Neuron (in vitro differentiated cells): ENCODE results near the gene ISM2.

Experiments used
- H2AFZ ChIP-seq: one replicate; pipeline ENCODE4 v1.6.1; 2013; ENCODE audit warnings: low read depth, mild to moderate bottlenecking, inconsistent platforms, low read length, moderate library complexity
- H3K27me3 ChIP-seq: one replicate; pipeline ENCODE4 v1.6.1; 2013; ENCODE audit warnings: low read length; ENCODE audit not compliant: insufficient read depth
- H3K36me3 ChIP-seq: one replicate; pipeline ENCODE4 v1.6.1; 2013; ENCODE audit warnings: low read length; ENCODE audit not compliant: insufficient read depth
- H3K4me1 ChIP-seq: one replicate; pipeline ENCODE4 v1.6.1; 2013; ENCODE audit warnings: low read length; ENCODE audit not compliant: insufficient read depth
- H3K4me3 ChIP-seq: 2 replicates; pipeline ENCODE4 v1.5.1; 2013; ENCODE audit warnings: mild to moderate bottlenecking, low read length, moderate library complexity
- H3K9me3 ChIP-seq: one replicate; pipeline ENCODE4 v1.6.1; 2013; ENCODE audit warnings: low read length

ISM2 gene

GRCh38 chr14:77498984-77499527 is 440 bp upstream of the ISM2 start:
- peaks cover 9% of the 10 kb centered on the region for H3K4me1 ChIP-seq
- H2AFZ ChIP-seq = peak overlapping the region; percentile 96
- H3K9me3 ChIP-seq = no peaks in the 10 kb centered on the region
- H3K27me3 ChIP-seq = peaks cover 31% of the 10 kb centered on the region
- H3K36me3 ChIP-seq = no peaks in the 10 kb centered on the region
- peak overlapping the region; percentile 47 for H3K4me3 ChIP-seq

GRCh38 chr14:77495334-77495733 is 3.3 kb downstream of the ISM2 start:
- peaks cover 9% of the 10 kb centered on the region for H3K4me1 ChIP-seq
- H3K36me3 ChIP-seq = no peaks in the 10 kb centered on the region
- H3K4me3 ChIP-seq = no peak overlapping the region
- H2AFZ ChIP-seq = no peak overlapping the region
- H3K9me3 ChIP-seq = no peaks in the 10 kb centered on the region
- peaks cover 27% of the 10 kb centered on the region for H3K27me3 ChIP-seq

GRCh38 chr14:77491056-77491455 is 7.6 kb downstream of the ISM2 start:
- Histone ChIP-seq H3K4me1 (no peaks in the 10 kb centered on the region), H3K9me3 (no peaks in the 10 kb centered on the region), H3K4me3 (no peak overlapping the region), H3K27me3 (peaks cover 7% of the 10 kb centered on the region), H3K36me3 (no peaks in the 10 kb centered on the region), H2AFZ (no peak overlapping the region)

GRCh38 chr14:77490347-77490986 is 8.1 kb downstream of the ISM2 start:
- Histone ChIP-seq H3K27me3 (peaks cover 7% of the 10 kb centered on the region), H3K4me3 (no peak overlapping the region), H3K4me1 (no peaks in the 10 kb centered on the region), H2AFZ (no peak overlapping the region), H3K9me3 (no peaks in the 10 kb centered on the region), H3K36me3 (no peaks in the 10 kb centered on the region)

- Histone ChIP-seq H3K27me3 (peaks cover 7% of the 10 kb centered on the region), H3K9me3 (no peaks in the 10 kb centered on the region), H2AFZ (no peak overlapping the region), H3K36me3 (no peaks in the 10 kb centered on the region), H3K4me3 (no peak overlapping the region), H3K4me1 (no peaks in the 10 kb centered on the region)
These were observed 9.6 kb downstream of the ISM2 start for GRCh38 chr14:77489041-77489440.

- Histone ChIP-seq H3K4me3 (no peak overlapping the region), H3K27me3 (peaks cover 7% of the 10 kb centered on the region), H3K4me1 (no peaks in the 10 kb centered on the region), H3K9me3 (no peaks in the 10 kb centered on the region), H2AFZ (no peak overlapping the region), H3K36me3 (no peaks in the 10 kb centered on the region)
These were observed 10.1 kb downstream of the ISM2 start for GRCh38 chr14:77488558-77488957.

DNA sequence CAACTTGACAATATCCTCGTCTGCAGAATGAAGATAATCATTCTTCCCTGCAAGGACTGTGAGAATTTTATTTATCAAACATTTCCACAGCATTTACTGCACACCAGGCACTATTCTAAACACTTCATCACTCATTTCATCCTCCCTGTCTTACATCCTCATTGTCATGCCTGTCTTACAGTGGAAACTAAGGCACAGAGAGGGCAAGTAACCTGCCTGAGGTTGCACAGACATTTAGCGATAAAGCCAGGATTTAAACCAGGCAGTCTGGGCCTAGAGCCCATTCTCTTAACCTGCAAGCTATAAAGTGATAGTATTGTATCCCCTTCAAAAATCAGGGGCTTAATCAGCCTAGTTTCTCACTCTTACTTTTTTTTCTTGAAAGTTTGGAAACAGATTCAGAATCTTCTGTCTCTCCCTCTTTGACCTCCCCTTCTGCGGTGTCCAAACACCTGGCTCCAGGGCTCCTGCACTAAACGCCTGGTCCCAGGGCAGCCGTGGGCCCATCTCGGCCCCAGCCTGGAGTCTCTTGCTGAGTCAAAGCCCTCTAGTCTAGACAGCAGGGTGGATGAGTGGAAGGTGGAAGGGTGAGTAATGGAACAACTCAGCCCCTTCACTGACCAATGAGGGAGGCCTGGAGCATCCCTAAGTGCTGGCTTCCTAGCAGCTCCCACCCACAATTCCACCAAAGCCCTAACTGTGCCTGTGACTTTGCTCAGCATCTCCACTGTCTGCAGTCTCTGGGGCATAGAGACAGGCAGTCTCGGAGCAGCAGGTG is 12.5 kb downstream of the ISM2 start:
- Histone ChIP-seq H3K4me3 (no peak overlapping the region), H2AFZ (no peak overlapping the region), H3K36me3 (no peaks in the 10 kb centered on the region), H3K9me3 (no peaks in the 10 kb centered on the region), H3K27me3 (peaks cover 7% of the 10 kb centered on the region), H3K4me1 (no peaks in the 10 kb centered on the region)

- Histone ChIP-seq H3K4me3 (no peak overlapping the region), H2AFZ (no peak overlapping the region), H3K4me1 (no peaks in the 10 kb centered on the region), H3K27me3 (peaks cover 7% of the 10 kb centered on the region), H3K9me3 (no peaks in the 10 kb centered on the region), H3K36me3 (no peaks in the 10 kb centered on the region)
These were observed 13.4 kb downstream of the ISM2 start for GRCh38 chr14:77485256-77485655.

GRCh38 chr14:77482422-77482821 is 16.2 kb downstream of the ISM2 start:
- Histone ChIP-seq H3K36me3 (no peaks in the 10 kb centered on the region), H3K4me3 (no peak overlapping the region), H3K4me1 (no peaks in the 10 kb centered on the region), H3K9me3 (no peaks in the 10 kb centered on the region), H2AFZ (no peak overlapping the region), H3K27me3 (peaks cover under 1% of the 10 kb centered on the region)

- Histone ChIP-seq H3K4me3 (no peak overlapping the region), H3K27me3 (peaks cover 18% of the 10 kb centered on the region), H2AFZ (no peak overlapping the region), H3K9me3 (no peaks in the 10 kb centered on the region), H3K4me1 (no peaks in the 10 kb centered on the region), H3K36me3 (no peaks in the 10 kb centered on the region)
These were observed 19.8 kb downstream of the ISM2 start for GRCh38 chr14:77478796-77479195.

DNA sequence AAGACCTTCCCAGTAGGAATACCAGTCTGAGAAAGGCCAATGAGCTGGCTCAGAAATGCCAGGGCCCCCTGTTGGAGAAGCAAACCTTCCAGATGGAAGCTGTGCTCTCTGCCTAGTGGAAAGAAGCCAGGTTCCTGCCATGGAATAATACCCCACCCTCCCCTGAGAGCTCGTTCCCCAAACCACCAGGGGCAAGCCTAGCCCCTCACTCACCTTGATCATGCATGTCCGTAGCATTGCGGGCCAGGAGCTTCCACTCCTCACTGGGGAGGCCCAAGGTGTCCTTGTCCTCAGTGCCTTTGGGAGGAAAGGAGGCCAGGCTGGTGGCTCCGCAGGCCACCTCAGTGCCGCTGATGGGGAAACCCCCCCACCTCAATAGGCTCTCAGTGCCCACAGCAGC is 20.6 kb downstream of the ISM2 start:
- peaks cover 18% of the 10 kb centered on the region for H3K27me3 ChIP-seq
- no peaks in the 10 kb centered on the region for H3K36me3 ChIP-seq
- H3K4me1 ChIP-seq = no peaks in the 10 kb centered on the region
- H2AFZ ChIP-seq = no peak overlapping the region
- H3K9me3 ChIP-seq = no peaks in the 10 kb centered on the region
- H3K4me3 ChIP-seq = no peak overlapping the region

- Histone ChIP-seq H3K36me3 (no peaks in the 10 kb centered on the region), H3K9me3 (no peaks in the 10 kb centered on the region), H3K4me3 (no peak overlapping the region), H3K27me3 (peaks cover 18% of the 10 kb centered on the region), H3K4me1 (no peaks in the 10 kb centered on the region), H2AFZ (no peak overlapping the region)
These were observed 23.0 kb downstream of the ISM2 start for GRCh38 chr14:77475432-77476115.
